NCI-H1694 treated with DMSO at 0.1 percent for 48 hours (cell line): ENCODE data around the gene RAP1GAP2.

Experiments used
- DNase-seq: peaks from one replicate; lab custom pipeline; 2025; lab: John Stamatoyannopoulos, UW

RAP1GAP2 gene

DNA sequence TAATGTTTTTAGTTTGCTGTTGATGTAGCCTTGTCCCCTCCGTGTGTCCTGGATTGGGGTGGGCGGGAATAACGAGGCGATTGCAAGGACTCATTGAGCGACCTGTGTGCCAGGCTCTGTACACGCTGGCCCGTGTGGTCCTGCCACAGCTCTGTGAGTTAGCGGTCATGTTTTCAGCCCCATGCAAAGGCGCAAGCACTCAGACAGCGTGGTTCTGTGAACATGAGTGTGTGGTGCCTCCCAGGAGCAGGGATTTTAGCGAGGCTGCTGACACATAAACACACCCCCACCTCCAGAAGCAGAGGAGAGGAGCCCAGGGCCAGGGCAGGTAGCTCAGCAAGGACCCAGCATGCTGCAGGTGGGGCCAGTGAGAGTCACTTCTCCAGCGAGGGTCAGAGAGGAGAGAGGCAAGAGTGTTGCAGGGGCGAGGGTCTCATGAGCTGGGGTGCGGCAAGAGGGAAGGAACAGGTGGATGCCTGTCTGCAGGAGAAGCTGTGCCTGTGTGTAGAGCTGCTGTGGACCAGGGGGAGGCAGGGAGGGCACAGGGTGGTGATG lies 151.8 kb downstream of the RAP1GAP2 start:
- DNase-seq = no peak

DNA sequence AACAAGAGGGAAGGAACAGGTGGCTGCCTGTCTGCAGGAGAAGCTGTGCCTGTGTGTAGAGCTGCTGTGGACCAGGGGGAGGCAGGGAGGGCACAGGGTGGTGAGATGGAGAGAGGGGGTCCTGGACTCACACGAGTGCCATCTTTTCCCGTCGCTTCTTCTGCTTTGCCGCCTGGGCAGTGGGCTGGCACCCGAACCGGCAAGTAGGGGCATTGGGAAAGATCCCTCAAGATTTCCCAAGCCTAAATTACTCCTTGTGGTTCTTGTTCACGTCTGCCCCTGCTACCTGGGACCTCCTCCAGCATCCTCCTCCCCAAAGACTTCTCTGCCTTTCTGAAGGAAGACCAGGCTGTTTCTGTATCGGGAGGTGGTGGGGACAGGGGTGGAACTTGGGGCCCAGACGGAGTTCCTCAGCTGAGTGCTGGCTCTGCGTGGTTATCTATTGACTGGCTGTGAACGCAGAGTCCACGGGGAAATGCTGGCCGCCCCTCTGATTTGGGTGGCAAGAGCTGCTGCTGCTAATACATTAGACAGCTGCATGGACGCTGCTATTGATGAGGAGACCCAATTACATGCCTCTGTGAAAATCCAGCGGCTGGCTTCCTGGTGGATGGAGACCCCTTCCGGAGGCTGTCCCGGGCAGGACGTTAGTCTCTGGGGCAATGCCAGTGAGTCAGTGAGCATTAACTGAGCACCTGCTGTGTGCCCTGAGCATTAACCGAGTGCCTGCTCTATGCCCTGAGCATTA lies 152.7 kb downstream of the RAP1GAP2 start:
- DNase-seq = no peak

DNA sequence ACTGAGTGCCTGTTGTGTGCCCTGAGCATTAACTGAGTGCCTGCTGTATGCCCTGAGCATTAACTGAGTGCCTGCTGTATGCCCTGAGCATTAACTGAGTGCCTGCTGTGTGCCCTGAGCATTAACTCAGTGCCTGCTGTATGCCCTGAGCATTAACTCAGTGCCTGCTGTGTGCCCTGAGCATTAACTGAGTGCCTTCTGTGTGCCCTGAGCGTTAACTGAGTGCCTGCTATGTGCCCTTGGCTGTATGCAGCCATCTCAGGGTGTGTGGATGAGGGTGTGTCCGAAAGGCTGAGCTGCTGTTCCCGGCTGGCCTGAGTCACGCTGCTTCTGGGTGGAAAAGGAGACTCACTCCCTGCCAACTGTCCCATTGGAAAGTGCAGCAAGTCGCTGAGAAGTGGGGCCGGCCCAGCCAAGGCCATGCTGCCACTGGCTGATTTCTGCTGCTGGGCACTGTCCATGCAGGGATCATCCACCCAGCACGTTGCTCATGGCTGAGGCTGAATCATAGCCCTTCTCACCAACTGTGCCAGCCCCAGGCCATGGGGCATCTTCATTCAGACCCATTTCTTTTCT lies 153.3 kb downstream of the RAP1GAP2 start:
- DNase-seq = no peak

DNA sequence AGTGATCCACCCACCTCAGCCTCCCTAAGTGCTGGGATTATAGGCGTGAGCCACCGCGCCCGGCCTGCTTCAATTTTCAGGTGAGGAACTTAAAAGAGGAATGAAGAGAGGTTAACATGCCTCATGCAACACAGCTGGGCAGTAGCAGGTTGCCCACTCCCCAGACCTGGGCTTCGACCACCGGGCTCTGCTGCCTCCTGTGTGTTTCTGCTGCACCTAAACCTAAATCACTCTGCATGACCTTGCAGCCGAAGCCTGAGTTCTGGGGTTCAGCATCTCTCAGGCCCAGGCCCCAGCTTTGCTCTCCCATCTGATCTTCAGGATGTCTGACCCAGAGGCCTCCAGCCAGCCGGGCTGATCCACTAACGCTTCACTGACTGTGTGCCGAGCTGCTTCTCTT lies 154.6 kb downstream of the RAP1GAP2 start:
- DNase-seq = no peak

DNA sequence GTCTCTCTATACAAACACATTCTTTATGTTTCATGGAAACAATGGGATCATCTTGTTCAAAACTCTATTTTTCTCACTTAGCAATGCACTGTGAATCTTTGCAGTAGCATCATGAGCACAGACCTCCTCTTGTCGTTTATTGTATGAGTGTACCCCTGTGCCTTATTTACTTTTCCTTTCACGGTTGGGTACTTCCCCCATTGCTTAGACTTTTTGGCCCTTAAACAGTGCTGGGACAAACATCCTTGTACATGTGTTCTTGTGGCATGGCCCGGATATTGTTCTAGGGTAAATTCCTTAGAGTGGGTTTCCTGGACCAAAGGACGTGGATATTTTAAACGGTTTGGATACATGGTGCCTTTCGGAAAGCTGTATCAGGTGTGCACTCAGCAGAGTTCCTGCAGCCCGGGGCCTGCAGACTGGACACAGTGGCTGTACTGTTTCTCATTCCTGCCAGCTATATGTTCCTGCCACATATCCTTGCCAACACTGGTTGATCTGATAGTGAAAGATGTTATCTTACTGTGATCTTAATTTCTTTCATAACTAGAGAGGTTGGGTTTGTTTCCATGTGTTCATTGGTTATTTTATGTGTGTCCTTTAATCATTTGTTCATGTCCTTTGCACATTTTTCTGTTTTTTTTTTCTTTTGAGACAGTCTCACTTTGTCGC lies 156.1 kb downstream of the RAP1GAP2 start:
- DNase-seq = no peak

DNA sequence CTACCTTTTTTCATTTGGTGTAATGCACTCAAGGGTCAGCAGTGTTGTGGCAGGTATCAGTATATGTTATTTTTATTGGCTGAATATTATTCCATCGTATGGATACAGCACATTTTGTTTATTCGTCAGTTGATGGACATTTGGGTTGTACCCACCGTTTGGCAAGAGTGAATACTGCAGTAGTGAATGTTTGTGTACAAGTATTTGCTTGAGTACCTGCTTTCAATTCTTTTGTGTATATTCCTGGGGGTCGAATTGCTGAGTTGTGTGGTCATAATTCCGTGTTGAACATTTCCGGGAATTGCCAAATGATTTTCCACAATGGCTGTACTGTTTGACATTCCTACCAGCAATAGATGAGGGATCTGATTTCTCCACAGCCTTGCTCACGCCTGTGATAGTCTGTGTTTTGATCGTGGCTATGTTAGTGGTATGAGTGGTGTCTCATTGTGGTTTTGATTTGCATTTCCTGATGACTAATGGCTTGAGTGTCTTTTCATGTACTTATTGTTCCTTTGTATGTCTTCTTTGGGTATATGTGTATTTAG lies 158.7 kb downstream of the RAP1GAP2 start:
- no peak for DNase-seq

DNA sequence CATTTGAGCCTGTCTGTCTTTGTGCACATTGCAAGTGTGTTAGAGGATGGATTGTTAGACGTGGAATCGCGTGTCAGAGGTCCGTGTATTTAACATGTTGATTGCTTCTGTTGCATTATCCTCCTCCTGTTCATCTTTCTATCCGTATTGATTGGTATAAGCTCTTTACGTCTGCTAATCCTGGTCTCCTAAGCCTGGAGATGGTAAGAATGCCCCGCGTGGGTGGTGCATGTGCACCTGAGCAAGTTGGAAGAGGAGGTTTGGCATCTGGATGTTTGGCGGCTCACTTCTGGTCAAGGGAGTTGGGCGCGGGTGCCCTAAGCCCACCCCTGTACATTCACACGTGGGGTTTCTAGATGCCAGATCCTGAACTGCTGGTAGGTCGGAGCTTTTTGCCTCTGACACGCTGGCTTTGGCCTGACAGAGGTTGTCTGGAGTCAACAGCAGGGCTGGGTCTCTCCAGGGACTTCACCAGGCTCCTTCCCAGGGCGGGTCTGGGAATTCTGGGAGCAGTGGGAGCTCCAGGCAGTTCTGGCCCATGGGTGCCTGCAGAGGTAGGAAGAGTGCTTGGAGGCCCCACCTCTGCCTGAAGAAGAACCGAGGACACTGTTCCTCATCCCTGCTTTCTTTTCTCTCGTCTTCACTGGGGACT lies 159.8 kb downstream of the RAP1GAP2 start:
- no peak for DNase-seq

DNA sequence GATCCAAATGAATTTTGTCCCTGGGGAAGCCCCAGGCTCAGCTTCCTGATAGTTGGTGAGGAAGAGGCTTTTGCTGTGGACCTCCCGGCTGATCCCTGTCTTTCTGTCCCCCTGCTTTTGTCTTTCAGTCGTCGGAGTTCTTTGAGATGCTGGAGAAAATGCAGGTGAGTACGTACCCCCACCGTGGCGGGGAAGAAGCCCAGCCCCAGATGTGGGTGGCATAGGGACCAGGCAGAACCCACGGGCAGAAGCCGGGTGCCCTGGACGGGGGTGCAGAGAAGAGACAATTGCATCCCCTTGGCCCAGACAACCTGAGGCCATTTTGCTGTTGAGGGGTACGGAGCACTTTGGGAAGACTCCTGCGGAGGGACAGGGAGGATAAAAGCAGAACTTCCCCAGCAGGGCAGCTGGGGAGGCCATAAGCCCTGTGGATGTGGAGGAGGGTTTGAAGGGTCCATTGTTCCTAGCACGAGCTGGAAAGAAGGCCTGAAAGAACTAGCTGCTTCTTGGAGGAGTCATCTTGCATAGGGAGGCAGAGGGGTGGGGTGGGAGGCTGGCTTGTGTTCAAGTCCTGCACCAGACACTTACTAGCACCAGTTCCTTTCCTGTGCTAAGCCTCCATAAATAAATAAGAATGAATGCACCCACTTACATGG lies 161.5 kb downstream of the RAP1GAP2 start:
- DNase-seq = no peak

DNA sequence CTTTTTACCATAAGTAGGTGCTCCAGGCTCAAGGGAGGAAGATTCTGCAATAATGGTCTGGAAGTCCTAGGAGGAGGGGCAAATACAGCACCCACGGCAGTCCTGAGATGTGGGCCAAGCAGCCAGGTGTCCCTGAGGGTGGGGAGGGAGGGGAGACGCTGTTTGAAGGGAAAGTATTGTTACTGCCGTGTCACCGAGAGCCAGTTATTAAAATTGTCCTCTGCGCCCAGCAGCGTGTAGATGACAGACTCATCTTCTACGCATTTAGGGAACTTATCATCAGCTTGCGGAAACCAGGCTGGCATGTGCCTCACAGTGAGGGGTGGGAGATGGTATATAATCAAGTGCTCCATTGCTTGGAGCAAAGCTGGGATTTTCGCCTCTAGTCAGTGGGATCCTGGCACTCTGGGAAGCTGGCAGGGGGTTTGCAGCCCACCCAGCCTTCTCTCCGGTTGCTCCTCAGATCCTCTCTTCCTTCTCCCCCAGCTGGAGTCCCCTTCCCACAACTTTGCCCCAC lies 162.5 kb downstream of the RAP1GAP2 start:
- DNase-seq = no peak

DNA sequence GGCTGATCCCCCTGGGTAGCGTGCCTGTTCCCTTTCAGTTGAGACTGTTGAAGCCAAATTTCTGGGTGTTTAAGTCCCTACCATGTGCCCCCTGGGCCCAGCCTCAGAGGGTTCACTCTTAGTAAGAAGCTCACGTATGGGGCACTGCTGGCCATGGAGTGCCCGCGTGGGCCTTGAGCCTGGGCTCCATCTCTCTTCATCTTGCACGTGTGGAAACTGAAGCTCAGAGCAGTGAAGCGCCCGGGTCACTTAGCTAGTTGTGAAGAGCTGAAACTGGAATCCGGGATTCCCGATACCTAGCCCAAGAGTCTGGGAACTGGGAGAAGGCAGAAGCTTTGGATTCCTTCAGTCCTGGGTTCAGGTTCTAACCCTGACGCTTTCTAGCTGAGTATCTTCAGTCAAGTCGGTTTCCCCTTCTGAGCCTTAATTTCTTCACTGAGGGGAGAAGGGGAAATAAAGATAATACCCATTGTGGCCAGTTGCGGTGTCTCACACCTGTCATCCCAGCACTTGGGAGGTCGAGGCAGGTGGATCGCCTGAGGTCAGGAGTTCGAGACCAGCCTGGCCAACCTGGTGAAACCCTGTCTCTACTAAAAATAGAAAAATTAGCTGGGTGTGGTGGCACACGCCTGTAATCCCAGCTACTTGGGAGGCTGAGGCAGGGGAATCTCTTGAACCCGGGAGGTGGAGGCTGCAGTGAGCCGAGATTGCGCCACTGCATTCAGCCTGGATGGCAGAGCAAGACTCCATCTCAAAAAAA lies 163.3 kb downstream of the RAP1GAP2 start:
- no peak for DNase-seq

DNA sequence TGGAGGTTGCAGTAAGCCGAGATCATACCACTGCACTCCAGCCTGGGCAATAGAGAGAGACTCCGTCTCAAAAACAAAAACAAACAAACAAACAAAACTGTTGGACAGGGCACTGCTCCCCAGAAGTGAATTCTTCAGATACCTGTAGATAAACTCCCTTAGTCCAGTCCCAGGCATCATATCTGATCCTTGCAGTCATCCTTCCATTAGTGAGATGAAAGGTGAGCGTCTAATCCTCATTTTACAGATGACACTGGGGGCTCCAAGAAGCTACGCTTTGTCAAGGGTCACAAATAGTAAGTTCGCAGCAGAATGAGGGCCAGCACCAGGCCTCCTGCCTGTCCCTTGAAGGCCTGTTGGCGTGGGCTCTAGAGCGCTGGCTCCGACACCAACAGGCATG lies 165.2 kb downstream of the RAP1GAP2 start:
- DNase-seq = no peak

DNA sequence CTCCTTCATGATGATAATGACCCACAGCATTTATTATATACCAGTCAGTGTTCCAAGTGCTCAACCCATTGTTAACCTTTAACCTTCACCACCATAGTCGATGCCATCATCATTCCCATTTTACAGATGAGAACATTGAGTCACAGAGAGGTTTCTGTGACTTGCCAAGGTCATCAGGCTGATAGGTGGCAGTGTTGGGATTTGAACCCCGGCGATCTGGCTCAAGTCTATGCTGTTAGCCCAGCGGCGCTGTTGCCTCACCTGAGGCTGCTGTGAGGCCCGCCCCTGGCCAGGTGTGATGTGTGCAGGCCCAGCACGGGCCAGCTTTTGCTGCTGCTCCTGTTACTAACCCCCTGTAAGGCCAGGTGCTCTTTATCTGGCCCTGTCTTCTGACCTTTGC lies 166.0 kb downstream of the RAP1GAP2 start:
- no peak for DNase-seq

DNA sequence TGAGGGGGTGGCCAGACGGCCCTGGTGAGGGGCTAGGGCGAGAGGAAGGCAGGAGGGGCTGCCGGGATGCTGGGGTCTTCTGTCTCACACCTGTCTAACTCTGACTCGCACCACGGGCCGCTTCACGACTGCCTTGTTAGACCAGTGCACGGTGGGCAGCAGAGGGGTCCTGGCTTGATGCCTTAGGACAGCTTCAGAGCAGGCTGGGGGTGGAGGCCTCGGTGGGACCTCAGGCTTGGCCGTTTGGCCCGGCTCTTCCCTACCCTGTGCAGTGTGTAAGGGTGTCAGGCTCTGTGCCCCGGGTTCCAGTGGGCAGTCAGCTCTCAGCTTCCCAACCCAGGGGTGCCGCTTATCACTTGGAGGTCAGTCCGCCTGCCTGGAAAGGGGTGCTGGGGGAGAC lies 166.5 kb downstream of the RAP1GAP2 start:
- no peak for DNase-seq

DNA sequence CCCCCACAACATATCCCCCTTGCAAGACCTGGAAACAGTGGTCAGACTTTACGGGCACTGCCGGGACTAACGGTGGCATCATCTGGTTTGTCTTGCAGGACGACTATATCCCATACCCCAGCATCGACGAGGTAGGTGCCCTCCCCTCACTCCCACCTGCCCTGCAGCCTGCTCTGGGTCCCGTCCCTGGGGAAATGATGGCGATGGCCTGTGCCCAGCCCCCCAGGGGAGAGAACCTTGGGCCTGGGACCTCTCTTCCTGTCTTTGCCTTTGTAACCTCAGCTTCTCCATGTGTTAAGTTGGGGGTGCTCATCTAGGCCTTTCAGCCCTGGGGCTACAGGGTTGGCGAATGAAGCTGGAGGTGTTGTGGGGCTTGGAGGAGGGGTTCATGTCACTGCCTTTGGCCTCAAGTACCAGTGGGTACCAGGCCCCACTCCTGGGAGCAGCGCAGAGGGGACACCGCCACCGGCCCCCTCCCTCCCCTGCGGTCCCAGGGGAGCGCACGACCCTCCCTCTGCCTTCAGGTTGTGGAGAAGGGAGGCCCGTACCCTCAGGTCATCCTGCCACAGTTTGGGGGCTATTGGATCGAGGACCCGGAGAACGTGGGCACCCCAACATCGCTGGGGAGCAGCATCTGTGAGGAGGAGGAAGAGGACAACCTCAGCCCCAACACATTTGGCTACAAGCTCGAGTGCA lies 167.2 kb downstream of the RAP1GAP2 start:
- DNase-seq = no peak

DNA sequence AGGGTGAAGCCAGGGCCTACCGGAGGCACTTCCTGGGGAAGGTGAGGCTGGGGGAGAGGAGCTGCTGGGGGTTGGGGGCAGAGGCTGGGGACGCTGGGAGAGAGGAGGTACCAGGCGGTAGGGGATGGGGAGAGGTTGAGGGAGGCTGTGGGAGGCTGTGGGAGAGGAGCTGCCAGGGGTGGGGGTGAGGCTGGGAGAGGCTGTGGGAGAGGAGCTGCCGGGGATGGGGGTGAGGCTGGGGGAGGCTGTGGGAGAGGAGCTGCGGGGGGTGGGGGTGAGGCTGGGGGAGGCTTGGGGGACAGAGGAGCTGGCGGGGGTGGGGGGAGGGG lies 167.8 kb downstream of the RAP1GAP2 start:
- no peak for DNase-seq

DNA sequence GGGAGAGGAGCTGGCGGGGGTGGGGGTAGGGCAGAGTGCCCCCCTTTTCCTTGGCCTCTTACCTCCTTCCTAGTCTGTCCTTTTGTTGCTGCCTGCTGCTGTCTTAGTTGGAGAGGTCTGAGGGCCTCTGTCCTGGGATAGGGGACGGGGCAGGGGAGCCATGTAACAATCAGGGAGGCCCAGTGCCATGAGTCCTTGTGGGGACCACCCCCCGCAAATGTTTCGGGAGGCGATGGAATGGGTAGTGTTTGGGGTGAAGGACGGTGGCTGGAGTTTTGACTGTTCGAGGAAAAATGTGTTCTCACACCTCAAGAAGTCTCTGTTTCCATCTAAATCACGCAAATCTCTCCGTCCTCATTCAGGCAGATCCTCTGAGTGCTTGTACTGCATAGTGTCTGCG lies 168.1 kb downstream of the RAP1GAP2 start:
- no peak for DNase-seq

DNA sequence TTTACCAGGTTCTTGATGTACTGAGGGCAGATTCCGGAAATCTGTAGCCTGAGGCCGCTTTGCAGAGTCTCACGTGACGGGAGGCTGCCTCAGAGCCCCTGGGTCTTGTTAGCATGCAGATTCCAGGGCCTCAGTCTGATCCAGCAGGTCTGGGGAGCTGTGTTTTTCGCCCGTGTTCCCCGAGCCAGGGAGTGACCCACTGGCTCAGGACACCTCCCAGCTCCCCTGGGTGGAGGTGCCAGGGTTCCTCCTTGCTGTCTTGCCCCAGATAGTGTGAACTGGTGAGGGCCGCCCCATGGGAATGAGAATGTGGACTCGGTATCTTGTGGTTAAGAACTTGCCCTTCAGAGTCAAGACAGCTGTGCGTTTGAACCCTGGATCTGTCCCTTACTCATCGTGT lies 168.6 kb downstream of the RAP1GAP2 start:
- no peak for DNase-seq

DNA sequence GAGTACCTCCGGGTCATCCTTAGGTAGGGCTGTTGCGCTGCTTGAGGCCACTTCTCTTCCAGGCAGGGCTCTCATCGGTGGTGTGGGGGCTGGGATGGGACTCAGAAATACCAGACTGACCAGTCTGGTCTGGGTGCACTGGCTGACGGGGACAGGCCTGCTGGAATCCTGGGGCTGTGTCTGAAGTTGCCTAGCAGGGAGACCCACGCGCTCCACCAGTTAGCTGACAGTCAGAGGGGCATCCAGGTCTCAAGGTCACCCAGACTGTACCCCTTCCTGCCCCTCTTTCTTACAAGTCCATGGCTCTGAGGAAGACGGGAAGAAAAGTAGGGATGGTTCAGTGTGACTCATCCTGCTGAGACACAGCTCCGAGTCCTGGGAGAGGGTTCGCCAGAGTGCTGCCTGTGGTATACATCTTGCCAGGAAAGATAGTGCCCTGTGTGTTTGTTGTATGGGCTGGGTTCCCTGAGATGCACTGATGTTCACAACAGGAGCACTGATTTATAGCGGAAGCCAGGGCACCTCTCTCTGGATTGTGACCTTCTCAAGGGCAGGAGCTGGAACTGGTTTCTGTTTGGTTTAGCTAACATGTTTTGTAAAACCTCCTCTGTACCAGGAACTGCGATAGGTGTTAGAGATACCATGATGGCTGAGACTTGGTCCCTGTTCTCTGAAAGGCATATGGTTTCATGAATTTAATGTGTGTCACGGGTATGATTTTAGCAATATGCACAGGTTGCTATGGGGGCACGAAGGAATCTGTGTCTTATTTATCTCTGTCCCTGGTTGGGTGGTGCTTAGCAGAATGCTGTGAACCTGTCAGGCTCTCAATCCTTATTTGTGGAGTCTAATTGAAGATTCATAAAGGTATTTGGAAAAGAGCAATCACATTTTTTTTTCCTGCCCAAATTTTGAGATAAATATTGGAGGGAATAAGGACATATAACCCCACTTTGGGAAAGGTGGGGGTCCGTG lies 169.7 kb downstream of the RAP1GAP2 start:
- DNase-seq = no peak

DNA sequence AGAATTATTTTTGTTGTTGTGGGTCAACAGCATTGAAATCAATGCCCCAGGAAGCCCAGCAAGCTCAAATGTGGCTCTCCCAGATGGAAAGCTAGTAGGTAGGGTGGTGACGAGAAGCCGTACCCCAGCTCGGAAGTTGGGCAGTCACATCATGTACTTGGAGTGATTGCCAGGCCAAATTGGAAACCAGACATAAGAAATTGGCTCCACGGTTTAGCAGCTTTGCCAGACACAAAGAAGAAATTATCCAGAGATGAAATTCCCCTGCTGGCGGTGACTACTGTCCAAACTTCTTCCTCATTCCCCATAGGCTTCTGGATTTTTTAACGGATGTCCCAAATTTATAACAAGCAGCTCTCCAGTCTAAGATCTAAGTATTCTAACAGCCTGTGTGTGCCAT lies 171.3 kb downstream of the RAP1GAP2 start:
- DNase-seq = no peak
